ENCODE measurements around the gene SLIT1. TPM values are rescaled to one million over a fixed set of nuclear protein-coding genes. Genes with fewer than 3 reads are reported as not detected.

The SLIT1 gene
- under 1 TPM; 0.14 to 0.35 TPM for total RNA-seq

DNA sequence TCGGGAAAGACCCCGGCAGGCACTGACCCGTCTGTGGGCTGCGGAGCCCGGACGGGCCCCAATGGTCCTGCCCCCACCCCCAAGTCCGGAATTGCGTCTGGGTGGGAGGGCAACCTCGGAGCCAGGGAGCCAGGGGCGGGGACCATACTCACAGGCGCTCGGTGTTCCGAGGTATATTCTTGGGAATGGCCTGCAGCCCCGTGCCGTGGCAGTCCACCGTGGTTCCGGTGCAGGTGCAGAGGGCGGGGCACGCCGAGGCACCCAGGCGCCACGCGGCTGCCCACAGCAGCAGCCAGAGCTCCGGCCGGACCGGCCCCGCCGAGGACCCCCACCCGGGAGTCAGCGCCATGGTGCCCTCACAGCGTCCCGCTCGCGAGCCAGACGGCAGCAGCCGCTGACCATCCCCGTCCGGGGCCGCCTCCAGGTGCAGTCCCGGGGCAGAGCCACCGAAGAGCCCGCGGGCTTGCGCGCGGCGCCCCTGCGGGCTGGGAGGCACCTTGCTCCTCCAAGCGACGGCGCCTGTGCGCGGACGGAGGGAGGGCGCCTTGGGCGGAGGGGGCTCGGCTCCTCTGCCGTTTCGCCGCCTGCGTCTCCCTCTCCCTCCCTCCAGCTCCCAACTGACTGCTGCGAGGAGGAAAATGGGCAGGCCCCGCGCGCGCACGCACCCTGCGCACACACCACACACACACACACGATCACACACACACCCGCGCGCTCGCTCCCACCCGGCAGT, at the start of gene SLIT1:
TSS of gene SLIT1 (minus strand) at position 634 of the 733 bp plus-strand sequence. CDS start at position 349, 285 bp downstream.
- no peaks in the 10 kb centered on the region for H3K9me3 ChIP-seq
- peak within 1 kb of the TSS; percentile 31 for H3K4me3 ChIP-seq
- H3K27ac ChIP-seq, result no peak within 1 kb of the TSS
- TF ChIP-seq, protein P1, sequence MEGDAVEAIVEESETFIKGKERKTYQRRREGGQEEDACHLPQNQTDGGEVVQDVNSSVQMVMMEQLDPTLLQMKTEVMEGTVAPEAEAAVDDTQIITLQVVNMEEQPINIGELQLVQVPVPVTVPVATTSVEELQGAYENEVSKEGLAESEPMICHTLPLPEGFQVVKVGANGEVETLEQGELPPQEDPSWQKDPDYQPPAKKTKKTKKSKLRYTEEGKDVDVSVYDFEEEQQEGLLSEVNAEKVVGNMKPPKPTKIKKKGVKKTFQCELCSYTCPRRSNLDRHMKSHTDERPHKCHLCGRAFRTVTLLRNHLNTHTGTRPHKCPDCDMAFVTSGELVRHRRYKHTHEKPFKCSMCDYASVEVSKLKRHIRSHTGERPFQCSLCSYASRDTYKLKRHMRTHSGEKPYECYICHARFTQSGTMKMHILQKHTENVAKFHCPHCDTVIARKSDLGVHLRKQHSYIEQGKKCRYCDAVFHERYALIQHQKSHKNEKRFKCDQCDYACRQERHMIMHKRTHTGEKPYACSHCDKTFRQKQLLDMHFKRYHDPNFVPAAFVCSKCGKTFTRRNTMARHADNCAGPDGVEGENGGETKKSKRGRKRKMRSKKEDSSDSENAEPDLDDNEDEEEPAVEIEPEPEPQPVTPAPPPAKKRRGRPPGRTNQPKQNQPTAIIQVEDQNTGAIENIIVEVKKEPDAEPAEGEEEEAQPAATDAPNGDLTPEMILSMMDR (IDR thresholded peaks at IDR 0.05), result no peak
- ATAC-seq (ENCODE audit: insufficient number of reproducible peaks, low FRiP score, low read depth) (no peak), DNase-seq (ENCODE audit: low spot score) (no peak)
- peaks cover 0 to 7% of the 10 kb centered on the region in 2 donors for H3K4me1 ChIP-seq (ENCODE audit: control insufficient read depth in 1 of 2, low read depth in 2 of 2)
- no peaks in the 10 kb centered on the region for H3K36me3 ChIP-seq
- no peaks in the 10 kb centered on the region for H3K27me3 ChIP-seq (replicated peaks; ENCODE audit: insufficient read depth)

DNA sequence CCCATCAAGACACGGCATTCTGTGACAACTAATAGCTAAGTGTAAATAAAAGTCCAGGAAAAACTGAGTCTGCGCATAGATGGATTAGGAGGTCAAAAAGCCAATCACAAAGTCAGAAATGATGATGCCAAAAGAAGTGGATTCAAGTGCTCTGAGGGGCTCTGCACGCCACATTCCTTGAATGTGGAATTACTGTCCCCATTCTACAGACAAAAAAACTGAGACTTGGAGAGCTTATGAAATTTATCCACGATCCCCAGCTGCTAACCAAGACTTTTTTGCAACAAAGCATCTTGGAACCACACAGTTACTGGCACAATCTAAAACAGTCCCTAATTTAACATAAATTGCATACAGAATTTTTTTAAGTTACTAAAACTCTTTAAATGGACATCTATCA, 49.6 kb upstream of the SLIT1 start:
- ATAC-seq (ENCODE audit: insufficient number of reproducible peaks, low FRiP score, low read depth), result no peak
- H3K4me3 ChIP-seq, result no peak overlapping the region

DNA sequence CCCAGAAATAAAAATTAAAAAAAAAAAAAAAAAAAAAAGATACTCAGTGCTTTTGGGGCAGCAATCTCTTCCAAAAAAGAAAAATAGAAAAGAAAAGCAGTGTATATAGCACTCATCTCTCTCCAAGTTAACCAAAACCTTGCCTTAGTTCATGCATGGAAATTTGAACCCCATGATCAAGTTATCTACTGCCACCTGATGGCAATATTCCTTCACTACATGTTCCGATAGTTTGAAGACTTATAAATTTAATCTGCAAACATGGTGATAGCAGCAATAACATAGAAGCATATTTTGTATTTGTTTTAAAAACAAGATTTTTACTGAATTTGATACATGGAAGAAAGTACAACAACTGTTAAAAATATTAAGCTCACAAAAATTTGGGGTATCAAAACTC, 48.6 kb upstream of the SLIT1 start:
- no peaks in the 10 kb centered on the region for H3K36me3 ChIP-seq
- H3K9me3 ChIP-seq, result no peaks in the 10 kb centered on the region
- H3K4me3 ChIP-seq, result no peak overlapping the region
- ATAC-seq (ENCODE audit: insufficient number of reproducible peaks, low FRiP score, low read depth) (no peak), DNase-seq (ENCODE audit: low spot score) (no peak)
- H3K27ac ChIP-seq, result no peak overlapping the region
- no peaks in the 10 kb centered on the region for H3K4me1 ChIP-seq (ENCODE audit: control insufficient read depth in 1 of 2, low read depth in 2 of 2)
- TF ChIP-seq, protein P1 (IDR thresholded peaks at IDR 0.05), result no peak
- H3K27me3 ChIP-seq (replicated peaks; ENCODE audit: insufficient read depth), result no peaks in the 10 kb centered on the region

More for the DNA sequence above, 49.6 kb upstream of the SLIT1 start:
- Histone ChIP-seq H3K27ac (no peak overlapping the region), H3K4me1 (ENCODE audit: control insufficient read depth in 1 of 2, low read depth in 2 of 2) (no peaks in the 10 kb centered on the region), H3K36me3 (no peaks in the 10 kb centered on the region), H3K27me3 (replicated peaks; ENCODE audit: insufficient read depth) (no peaks in the 10 kb centered on the region), H3K9me3 (no peaks in the 10 kb centered on the region)
- TF ChIP-seq, protein P1 (IDR thresholded peaks at IDR 0.05), result no peak
- no peak for DNase-seq (ENCODE audit: low spot score)

DNA sequence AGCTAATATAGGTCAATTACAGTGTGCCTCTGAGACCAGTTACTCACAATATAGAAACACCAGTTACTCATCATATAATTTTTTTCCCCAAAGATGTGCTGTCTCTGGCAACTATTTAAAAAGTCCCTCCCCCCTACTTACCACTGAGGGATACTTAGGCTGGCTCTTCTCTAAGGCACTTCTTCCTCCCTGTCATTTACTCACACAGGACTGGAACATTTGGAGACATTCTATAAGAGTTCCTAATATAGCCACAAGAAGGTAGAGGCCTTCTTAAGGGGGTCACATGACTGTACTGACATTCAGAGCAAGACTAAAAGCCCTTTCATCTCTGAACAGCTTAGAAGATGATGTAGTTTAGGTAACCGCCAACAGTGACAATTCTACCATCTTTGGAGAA, 44.4 kb upstream of the SLIT1 start:
- H3K4me3 ChIP-seq, result no peak overlapping the region
- TF ChIP-seq, protein P1 (IDR thresholded peaks at IDR 0.05), result no peak
- no peak for DNase-seq (ENCODE audit: low spot score)

DNA sequence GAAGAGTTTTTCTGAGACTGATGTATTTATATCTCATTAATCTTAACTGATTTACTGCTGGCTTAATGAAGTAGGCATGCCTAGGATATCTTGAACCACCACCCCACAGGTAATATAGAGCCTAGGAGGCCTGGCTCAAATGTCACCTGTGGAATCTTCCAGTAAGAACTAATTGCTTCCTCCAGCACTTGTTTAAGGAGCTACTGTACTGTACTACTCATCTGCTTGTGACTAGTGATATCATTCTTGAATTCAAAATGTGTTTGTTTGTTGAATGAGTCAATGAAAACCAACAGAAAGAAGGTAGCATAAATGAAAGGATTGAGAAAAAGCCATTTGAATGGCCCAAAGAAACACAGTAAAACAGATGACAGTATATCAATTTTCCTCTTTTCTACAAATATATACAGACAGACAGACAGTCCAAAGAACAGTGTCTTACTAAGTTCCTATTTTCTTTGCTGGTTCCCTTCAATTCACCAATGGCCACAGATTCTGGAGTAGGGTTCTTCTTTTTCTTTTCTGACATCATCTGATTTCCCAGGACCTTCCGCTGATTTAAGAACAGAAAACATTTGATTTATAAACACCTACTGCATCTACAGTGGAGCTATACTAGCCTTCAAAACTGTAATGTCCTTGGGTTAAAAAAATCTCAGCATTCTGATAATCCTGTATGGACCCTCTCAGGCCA, 43.7 kb upstream of the SLIT1 start:
- Histone ChIP-seq H3K9me3 (no peaks in the 10 kb centered on the region), H3K36me3 (no peaks in the 10 kb centered on the region), H3K4me3 (no peak overlapping the region), H3K27me3 (replicated peaks; ENCODE audit: insufficient read depth) (no peaks in the 10 kb centered on the region), H3K27ac (no peak overlapping the region), H3K4me1 (ENCODE audit: control insufficient read depth in 1 of 2, low read depth in 2 of 2) (no peaks in the 10 kb centered on the region)
- DNase-seq (ENCODE audit: low spot score) (no peak), ATAC-seq (ENCODE audit: insufficient number of reproducible peaks, low FRiP score, low read depth) (no peak)
- TF ChIP-seq, protein P1 (IDR thresholded peaks at IDR 0.05), result no peak

More for the DNA sequence above, 44.4 kb upstream of the SLIT1 start:
- H3K36me3 ChIP-seq, result no peaks in the 10 kb centered on the region
- H3K27ac ChIP-seq, result no peak overlapping the region
- no peaks in the 10 kb centered on the region for H3K9me3 ChIP-seq
- H3K27me3 ChIP-seq (replicated peaks; ENCODE audit: insufficient read depth), result no peaks in the 10 kb centered on the region
- no peak for ATAC-seq (ENCODE audit: insufficient number of reproducible peaks, low FRiP score, low read depth)
- no peaks in the 10 kb centered on the region for H3K4me1 ChIP-seq (ENCODE audit: control insufficient read depth in 1 of 2, low read depth in 2 of 2)
